Activated CD4-positive, alpha-beta T cell treated with anti-CD3 and anti-CD28 coated beads for 48 hours (primary cell): ENCODE results near the gene RPLP1.

Source experiments
- DNase-seq: peaks from one replicate; pipeline ENCODE4 v3.0.0-alpha.2; 2020

Gene RPLP1

DNA sequence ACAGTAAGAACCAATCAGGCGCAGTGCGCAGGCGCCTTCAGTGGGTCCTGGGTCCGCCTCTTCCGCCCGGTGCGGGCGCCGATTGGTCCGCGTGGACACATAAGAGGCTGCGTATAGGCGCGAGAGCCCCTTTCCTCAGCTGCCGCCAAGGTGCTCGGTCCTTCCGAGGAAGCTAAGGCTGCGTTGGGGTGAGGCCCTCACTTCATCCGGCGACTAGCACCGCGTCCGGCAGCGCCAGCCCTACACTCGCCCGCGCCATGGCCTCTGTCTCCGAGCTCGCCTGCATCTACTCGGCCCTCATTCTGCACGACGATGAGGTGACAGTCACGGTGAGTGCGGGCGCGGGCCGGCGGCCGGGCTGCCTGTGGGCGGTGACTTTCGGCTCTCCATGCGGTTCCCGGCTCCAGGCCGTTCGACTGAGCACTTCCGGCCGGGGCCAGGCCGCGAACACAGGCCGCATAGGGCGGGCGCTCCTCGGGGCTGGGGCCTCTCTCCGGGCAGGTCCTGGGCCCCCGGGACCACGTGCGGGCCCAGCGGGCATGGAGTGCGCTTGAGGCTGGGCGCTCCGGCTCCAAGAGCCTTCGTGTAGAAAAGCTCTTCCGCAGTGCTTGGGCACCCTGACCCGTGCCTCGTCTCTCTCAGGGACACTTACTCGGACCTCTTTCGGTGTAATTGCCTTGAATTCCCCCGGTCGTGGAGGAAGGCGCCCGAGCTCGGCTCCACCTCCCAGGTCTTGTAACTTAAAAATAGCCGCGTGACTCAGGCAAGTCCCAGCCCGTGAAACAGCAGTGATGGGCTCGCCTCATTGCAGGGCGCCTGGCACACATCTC lies at the start of gene RPLP1:
TSS of gene RPLP1 (plus strand) at position 127 of the 830 bp plus-strand sequence. CDS start at position 258, 131 bp downstream.
- DNase-seq: peak; percentile 97

DNA sequence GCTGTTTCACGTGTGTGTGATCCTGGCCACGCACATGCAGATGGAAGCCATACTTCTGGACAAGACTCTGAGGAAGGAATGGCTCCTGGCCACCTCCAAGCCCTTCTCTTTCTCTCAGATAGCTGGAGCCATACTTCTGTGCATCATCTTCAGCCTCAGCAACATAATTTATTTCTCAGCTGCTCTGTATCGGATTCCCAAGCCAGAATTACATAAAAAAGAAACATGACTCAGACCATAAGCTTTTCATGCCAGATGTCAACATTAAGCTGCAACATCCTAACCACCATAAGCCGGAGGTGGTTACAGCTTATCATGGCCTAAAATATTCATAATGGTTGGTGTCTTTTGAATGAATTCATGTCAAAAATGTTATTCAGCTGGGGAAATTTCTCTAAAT lies 49.0 kb upstream of the RPLP1 start:
- no peak for DNase-seq

DNA sequence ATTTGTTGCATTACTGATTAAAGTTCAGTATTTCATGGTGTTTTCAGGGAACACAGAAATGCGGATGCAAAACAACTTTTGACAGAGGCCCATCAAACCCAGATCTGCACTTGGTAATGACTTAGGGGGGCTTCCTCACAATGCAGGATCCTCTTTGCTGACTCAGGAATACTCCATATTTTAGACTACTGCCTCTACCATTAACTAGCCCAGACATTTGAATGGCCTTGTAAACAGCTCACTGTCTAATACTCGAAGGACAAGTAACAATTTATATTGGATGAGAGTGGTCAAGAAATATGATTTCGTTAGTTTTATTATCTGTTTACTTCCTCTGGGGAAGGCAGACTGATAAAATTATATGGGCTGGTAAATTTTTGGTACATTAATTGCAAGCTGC lies 47.5 kb upstream of the RPLP1 start:
- no peak for DNase-seq

DNA sequence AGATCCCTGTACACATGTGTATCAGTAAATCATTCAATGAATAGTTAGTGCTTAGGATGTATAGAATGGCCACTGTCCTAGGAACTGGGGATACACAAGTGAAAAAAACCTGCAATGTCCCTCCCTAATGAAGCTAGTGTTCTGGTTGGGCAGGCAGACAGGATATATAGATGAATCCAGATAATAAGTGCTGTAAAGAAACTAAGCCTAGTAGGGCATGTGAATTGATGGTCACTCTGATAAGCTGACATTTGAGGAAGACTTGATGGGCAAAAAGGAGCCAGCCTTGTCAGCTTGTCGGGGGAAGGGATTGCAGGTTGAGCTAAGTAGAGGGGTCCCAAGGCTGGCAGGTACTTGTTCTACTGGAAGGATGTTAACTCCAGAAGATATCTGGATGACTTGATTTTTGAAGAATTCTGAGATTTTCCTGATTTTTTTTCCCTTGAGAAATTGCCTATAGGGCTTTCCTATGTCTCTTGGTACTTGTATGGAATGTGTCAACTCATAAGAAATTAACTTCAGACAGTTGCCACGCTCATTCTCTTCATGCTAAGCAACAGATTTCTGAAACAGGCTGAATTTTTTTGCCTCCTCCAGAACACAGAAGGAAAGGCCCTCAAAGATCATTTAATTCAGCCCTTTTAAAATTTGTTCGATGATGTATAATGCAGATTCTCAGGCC lies 44.8 kb upstream of the RPLP1 start:
- no peak for DNase-seq

DNA sequence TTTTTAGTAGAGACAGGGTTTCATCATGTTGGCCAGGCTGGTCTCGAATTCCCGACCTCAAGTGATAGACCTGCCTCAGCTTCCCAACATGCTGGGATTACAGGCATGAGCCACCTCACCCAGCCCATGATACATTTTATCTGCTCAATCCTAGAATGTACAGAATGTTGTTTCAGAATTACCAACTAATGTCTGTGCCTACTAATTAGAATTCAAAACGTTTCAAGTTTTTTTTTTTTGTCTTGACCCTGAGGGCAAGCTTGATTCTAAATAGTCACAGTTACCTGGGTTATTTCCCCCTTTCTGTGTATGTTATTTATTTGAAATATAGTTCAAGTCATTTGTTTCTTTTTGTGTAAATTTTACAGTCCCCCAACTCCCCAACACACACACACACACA lies 43.8 kb upstream of the RPLP1 start:
- DNase-seq: no peak

DNA sequence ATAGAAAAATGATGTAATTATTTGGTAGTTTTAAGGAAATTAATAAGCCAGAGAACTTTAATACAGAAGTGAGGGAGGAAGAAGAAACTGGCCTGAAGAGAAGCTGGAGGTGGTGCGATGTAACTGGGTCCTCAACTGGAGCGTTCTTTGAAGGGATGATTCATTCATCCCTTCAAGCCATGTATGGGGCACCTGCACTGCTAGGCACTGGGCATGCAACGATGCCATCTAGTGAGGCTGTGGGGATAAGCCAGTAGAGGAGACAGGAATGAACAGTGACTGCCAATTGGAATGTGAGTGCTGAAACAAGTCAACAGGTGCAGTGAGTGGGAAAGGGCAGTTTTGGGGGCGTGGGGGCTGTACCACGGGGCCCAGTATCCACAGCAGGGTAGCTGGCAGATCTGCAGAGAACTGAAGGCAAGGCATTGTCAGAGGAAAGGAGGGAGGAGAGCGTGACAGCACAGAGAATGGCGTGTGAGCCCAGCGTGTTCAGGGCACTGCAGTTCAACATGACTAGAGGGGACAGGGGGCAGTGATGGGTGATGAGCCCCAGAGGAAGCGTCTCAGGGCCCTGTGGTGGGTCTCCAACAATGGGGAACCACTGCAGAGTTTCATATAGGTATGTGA lies 42.3 kb upstream of the RPLP1 start:
- peak; percentile 62 for DNase-seq

DNA sequence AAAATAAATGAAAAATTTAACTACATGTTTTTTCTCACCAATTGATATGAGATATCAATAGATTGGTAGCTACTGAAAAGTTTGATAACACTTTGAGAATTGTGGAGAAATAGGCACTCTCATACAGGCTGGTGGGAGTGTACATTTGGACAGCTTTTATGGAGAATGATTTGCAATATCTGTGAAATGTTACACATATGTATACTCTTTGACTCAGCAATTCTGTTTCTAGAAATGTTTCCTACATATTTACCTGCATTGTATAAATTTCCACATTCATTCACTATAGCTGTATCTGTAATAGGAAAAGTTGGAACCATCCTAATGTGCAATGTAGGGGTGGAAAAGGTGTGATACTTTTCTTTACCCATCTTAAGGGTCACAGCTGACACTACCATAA lies 40.3 kb upstream of the RPLP1 start:
- no peak for DNase-seq

DNA sequence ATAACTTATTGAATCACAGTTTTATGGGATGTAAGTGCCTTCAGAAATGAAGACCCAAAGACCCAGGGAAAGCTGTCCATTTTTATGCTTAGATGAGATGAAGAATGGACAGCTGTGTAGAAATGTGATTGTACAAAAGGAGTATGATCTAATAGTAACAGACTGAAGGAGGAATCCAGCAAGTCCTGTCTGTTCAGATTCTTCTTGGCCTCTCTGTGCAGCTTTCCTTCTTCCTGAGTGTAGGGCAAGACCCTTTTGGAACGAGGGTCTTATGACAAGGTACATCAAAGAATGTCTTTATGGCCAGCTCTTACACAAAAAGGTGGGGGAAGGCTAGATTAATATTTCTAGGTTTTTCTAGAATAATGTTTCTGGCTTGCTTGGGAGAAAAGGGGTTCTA lies 39.9 kb upstream of the RPLP1 start:
- no peak for DNase-seq

DNA sequence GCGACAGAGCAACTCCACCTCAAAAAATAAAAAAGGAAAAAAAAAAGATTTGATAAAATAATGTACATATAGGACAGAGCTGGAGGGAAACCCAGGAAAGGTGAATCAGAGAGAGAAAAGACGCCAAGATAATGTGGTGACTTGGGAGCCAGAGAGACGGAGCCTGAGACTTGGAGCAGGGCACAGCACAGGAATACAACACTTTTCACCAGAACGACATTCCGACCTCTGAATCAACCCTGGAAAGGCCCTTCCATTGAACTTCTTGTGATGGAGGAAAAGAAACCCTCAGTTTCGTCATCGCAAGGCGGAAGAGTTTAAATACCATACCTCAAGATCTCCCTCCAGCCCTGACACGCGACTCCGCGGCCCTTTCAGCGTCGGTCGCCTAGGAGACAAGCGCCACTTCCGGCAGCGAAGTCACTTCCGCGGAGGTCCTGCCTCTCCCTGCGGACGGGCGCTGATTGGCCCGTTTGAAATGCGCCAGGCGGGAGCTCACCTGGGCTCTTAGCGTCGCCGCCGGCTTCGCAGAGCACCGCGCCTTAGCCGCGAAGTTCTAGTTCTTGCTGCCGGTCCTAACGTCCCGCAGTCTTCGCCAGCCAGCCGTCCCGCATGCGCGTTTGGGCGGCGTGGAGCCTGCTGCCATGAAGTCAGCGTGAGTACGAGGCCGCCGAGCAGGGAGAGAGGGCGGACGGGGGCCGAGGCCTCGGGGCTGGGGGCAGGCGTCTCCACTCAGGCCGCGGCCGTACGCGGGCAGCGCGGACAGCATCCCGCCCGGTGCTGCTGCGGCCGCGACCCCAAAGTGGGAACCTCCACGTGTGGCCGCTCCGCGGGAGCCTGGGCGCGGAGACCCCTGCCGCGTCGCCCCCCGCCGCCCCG lies 38.6 kb upstream of the RPLP1 start, which contains the start of gene KIF23:
TSS of gene KIF23 (plus strand) at position 528 of the 879 bp plus-strand sequence. CDS start at position 645, 117 bp downstream.
- DNase-seq: peak; percentile 95

DNA sequence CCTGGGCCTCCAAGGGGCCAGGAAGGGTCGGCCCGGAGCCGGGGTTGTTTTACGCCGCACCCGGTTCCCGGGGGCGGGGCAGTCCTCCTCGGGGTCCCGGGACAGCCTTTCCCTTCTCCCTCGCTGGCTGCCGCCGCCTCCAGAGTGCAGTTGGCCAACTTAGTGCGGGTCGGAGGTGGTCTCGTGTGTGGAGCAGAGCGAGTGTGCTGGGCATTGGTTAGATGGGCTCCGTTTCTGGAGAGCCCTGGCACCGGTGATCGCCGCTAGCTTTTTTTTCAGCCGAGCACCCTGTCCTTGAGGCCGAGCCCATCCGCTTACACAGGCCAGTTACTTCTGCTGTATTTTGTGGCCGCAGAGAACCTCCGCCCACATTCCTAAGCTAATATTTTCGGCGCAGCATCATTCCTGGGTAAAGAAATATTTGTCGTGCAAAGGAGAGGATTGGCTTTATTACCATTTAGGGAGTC lies 37.9 kb upstream of the RPLP1 start:
- peak; percentile 10 for DNase-seq

DNA sequence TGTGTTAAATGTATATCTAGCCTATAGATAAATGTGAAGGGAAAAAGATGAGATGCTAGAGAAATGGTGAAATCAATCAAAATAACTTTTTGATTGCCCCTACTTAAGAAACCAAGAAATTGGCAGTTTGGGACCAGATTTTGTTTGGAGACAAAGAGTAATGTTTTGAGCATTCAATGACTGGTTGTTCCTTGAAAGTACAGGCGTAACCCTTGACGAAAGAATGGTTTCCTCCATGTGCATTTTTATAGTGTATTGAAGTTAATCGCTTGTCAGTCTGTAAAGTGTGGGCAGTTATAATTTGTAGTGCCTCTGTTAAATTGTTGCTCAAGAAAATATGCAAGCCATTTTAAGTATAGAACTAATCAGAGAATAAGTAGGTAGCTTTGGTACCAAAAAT lies 37.2 kb upstream of the RPLP1 start:
- DNase-seq: no peak

DNA sequence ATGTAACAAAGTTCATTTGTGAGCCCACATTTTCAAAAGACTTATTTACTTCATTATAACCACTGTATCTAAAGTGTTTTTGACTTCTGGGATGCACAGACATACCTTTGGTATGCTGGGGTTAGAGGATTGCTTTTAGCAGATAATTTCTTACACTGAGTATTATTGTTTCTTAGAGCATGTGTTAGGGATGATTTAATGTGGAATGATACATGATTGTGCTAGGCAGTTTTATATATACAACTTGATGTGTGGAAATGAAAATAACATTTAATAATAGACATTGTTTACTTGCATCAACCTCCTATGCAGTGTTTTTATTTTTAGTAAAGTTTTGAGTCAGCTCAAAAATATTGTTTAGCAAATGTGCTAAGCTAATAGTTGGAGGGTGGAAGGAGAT lies 35.0 kb upstream of the RPLP1 start:
- no peak for DNase-seq

DNA sequence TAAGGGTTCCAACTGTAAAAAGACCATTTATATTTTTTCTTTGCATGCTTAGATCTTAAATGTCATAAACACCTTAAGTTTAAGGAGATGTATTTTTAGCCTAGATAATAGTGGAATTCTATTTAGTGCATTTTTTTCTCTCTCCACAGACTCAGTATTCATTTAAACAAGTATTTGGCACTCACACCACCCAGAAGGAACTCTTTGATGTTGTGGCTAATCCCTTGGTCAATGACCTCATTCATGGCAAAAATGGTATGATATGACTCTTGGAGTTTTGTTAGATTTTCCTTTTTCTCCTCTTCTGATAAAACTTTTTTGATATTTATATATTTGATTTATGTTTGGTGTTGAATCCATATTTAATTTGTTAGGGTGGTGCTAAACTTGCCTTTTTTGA lies 31.1 kb upstream of the RPLP1 start:
- DNase-seq: no peak

DNA sequence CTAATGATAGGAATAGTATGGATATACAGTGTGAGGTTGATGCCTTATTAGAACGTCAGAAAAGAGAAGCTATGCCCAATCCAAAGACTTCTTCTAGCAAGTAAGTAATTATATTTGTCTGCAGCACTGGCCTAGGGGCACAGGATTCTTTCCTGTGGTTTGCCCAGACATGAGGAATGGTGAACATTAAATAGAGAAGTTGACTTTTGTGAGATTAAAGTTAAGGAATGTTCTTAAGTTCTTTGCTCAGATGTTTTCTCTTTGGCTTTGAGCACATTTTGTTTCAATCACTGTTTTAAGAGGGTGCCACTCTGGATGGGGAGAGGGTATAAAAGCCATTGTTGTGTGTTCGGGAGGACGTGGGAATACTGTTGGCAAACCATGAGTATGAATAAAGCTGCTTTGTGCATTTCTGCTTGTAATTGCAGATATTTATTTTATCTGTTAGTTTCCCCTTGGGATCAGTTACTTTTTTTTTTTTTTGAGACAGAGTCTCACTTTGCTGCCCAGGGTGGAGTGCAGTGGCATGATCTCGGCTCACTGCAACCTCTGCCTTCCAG lies 30.2 kb upstream of the RPLP1 start:
- no peak for DNase-seq

DNA sequence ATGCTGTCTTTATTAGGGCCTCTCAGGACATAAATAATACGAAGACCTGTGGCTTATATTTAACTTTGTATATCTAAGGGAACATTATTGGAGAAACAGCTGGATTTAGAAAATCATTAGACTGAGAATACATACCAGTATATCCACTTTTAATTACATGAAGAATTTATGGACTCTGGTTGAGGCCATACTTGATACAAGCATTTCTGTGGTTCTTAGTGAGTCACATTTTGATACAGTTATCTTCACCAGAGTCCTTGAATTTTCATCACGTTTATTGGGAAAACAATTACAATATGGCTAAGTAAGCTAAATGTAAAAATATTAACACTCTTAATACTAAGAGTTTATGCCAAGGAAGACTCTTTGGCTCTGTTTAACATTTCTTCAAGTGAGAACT lies 28.6 kb upstream of the RPLP1 start:
- no peak for DNase-seq

DNA sequence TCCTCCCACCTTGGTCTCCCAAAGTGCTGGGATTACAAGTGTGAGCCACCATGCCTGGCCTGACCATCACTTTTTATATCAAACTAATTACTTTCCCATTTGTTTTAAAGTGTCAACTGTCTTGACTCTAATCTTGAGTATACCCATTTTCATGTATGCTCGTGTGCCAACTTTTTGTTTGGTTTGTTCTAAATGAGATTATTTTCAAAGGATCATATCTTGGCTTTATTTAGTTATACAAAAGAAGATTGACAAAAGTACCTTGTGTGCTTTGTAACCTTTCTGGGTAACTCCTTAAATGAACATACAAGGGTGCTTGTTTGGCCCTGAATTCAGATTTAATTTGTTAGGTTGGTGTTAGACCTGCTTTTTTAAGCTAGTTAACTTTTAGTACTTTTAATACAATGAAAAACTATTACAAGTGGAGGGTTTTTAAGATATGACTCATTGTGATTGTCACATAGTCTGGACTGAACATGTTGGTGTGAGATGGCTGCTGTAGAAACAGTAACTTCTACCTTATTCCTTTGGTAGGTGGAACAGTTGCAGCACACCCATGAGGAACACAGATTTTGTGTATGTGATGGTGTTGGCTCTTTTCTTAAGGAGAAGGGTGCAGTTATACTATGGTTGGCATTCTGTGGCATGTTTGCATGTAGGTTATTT lies 27.7 kb upstream of the RPLP1 start:
- no peak for DNase-seq

DNA sequence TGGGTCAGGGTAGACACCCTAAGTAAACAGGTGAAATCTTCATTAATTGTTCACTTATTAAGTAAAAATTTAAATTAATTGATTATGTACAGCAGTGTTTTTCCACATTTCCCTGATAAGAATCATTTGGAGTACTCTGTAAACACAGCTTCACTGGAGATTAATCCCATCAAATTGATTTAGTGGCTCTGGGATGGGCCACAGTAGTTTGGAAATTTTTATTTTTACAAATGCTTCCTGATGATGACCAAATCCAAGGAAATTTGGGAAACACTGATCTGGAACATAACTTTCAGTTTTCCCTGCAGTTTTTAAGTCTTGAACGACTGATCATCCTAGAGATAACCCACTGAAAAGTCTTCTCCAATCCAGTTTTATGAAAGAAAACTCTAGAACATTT lies 18.8 kb upstream of the RPLP1 start:
- no peak for DNase-seq

DNA sequence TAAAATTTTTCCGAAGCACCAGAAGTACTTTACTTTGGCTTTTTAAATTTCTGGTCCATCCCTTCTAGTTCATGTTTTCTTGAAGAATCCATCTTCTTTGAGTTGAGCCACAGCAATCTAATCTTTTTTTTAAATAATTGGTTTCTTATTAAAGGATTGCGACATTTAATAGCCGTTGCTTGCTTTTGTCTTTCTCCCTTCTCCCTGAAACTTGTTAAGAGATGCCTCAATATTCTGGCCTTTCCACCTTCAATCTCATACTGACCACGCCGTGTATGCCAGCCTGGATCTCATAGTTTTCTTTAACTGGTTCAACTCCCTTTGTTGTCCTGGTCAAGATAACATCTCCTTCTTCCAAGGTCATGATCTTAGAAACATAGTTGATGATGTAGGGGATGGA lies 18.4 kb upstream of the RPLP1 start:
- DNase-seq: no peak

DNA sequence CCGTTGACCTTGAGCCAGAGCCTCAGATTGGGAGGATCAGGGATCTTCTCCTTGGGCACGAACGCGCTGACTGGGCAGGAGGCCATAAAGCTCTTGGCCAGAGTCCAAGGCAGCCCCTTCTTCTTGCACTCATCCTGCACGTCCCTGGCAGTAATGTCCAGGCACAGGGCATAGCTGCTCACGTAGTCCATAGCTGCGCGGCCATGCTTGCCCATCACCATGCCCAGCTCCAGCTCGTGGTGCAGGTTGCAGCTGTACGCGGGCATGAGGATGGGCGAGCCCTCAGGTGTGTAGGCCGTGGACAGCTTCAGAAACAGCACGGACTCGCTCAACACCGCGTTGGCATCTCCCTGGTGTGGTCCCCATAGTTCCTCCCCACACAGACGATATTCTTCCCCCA lies 17.9 kb upstream of the RPLP1 start:
- no peak for DNase-seq

DNA sequence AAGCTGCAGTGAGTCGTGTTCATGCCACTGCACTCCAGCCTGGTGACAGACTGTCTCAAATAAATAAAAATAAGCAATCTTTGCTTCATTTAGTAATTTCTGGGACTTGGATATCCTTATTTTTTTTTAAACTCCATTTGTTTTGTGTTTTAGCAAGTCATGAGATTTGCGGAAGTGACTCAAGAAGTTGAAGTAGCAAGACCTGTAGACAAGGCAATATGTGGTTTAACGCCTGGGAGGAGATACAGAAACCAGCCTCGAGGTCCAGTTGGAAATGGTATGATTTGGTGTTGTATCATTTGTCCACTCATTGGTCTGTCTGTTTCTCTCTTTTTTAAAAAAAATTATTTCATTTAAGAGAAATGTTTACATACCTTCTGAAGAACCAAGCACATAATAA lies 16.6 kb upstream of the RPLP1 start:
- DNase-seq: no peak

DNA sequence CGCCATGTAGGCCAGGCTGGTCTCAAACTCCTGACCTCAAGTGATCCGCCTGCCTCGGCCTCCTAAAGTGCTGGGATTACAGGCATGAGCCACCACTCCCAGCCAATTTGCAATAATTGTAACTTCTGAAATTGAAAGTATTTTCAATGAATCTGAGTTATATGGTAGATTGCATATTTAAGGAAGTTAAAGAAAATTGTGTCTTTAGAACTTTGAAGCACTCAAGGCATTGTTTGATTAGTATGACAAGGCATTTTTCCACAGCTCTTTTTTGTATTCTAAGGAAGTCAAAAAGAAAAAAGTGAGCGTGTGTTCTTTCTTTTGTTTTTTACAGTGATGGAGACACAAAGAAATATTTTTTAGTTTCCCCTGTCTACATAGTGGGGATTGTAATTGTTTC lies 15.7 kb upstream of the RPLP1 start:
- DNase-seq: no peak

DNA sequence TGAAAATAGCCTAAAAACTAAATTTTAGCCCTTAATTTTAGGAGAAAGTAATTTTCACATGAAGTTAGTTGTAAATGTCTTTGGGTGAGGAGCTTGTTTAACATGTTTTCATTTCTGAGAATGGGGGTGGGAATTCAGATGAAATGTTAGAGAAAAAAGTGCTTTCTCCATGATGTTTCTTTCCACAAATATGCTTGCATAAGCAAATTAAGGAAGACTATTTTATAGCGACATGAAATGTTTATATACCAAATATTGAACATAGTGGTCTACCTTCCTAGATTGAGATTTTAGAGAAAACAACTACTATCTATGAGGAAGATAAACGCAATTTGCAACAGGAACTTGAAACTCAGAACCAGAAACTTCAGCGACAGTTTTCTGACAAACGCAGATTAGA lies 13.0 kb upstream of the RPLP1 start:
- DNase-seq: no peak
